Measurements from ENCODE around the gene RGL4.
"Not testable (repeated sequence)": the region's sequence is repeated elsewhere in the genome, so short reads cannot be mapped to it uniquely, and the experiment has no call there.

RGL4 gene, protein sequence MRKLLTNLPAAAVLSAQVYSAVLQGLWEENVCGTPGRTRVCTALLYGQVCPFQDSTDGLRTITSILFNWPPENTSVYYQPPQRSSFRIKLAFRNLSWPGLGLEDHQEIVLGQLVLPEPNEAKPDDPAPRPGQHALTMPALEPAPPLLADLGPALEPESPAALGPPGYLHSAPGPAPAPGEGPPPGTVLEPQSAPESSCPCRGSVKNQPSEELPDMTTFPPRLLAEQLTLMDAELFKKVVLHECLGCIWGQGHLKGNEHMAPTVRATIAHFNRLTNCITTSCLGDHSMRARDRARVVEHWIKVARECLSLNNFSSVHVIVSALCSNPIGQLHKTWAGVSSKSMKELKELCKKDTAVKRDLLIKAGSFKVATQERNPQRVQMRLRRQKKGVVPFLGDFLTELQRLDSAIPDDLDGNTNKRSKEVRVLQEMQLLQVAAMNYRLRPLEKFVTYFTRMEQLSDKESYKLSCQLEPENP

DNA sequence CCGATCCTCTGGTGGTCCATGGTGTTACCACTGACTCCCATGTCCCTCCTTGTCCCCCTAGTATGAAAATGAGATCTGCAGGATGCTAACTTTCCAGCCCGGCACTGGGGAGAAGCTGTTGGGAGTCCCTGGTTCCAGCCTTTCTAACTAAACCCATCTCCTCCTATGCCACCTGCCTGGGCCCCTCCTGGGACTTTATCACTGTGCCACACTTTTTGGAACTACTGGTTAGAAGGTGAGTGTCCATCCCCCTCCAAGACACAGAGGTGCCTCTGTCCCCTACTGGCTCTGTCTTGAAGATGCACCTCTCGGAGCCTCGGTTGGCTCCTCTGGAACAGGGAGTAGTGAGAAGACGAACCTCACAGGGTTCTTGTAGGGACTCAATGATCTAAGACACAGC, at the start of gene RGL4:
TSS of gene RGL4 (plus strand) at position 301 of the 400 bp plus-strand sequence. CDS start 1,018 bp downstream, outside the sequence.
- DNase-seq, result no peak

DNA sequence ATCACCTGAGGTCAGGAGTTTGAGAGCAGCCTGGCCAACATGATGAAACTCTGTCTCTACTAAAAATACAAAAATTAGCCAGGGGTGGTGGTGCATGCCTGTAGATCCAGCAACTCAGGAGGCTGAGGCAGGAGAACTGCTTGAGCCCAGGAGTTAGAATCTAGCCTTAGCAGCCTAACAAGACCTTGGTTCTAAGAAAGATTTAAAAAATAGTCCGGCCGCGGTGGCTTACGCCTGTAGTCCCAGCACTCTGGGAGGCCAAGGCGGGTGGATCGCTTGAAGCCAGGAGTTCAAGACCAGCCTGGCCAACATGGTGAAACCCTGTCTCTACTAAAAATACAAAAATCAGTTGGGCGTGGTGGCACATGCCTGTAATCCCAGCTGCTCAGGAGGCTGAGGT, 44.3 kb upstream of the RGL4 start:
- not testable (repeated sequence) for DNase-seq

DNA sequence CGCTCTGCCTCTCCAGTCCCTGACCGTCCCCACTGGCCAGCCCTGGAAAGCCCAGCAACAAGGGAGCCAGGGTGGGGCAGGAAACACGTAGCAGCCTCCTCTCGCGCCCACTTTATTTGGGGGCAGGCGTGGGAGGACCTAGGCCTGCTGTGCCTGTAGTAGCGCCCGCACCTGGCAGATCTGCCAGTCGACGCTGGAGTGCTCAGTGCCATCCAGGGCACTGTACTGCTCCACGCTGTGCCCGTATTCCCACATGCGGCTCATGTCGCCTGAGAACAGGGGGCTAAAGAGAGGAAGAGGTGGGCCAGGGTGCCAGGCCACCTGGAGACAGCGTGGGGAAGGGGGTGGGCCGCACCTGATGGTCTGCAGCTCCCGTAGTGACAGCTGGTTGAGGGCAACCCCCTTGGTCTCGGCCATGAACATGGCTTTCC, 41.7 kb upstream of the RGL4 start:
- no peak for DNase-seq

DNA sequence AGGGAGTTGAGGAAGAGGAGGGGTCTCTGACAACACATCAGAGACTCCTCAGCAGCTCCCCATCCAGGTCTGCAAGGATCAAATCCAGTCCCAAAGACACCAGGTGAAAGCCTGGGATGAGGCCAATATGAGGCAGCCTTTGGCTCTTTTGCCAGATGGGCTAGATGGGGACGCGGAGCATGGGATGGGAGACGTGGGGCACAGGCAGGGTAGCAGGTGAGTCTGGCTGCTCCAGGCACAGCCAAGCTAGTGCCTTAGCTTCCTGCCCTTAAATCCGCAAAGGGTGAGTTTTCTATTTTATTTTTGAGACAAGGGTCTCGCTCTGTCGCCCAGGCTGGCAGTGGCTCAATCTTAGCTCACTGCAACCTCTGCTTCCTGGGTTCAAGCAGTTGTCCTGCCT, 39.1 kb upstream of the RGL4 start:
- no peak for DNase-seq

DNA sequence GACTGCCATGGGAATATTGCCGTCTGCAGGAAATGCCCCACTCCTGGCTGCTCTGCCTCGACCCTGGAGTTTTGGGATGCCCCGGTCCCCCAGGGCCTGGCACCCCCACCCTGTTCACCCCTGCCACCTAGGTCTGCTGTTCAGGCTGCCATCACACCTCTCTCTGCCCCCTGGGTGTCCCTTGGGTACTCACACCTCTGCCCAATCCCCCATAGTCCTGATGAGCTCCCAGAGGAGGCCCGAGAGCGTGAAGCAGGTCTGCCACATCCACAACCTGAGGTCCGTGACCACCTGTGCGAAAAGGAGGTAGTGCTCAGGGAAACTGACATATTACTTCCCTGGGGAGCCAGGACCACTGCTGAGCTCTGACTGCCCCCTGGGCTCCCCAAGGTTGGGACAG, 38.5 kb upstream of the RGL4 start:
- DNase-seq, result no peak

DNA sequence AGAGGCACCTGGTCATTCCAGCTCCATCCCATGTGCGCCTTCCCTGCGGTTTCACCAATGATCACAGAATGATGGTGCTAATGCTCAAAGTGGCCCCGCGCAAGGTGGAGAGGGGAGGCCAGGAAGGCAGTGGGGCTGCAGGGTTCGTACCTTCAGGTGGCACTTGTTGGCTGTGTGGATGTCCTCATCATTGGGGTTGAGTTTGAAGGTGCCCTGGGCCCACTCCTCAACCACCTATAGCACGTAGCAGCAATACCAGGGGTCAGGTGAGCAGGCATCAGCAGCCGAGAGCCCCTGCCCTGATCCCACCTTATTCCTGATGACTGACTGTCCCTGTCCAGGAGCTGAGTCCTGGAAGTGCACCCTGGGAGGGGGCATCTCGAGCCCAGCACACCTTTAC, 38.1 kb upstream of the RGL4 start:
- DNase-seq, result no peak

DNA sequence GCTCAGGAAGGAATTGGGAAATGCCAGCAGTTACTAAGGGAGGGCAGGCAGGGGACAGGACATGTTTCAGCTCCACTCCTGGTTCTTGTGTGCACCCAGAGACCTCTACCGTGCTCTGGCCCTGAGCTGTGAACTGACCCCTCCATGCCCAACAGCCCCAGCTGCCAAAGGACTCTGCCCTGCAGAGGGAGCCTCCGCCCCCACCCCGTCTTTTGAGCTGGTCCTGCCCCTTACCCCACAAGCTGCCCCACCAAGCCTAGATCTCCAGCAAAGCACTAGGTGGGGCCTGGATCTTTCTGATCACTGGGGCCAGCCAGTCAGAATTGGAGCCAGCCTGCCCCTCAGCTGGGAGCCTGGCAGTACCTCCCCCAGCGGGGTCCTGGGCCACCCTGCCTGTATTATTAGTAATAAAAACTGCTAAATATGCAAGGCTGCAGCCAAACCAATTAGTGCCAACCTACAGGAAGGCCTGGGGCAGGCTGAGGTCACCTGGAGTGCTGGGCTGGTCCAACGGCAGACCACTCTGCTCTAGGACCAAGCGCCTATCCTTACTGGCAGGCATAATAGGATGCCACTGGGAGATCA, 34.8 kb upstream of the RGL4 start:
- no peak for DNase-seq

DNA sequence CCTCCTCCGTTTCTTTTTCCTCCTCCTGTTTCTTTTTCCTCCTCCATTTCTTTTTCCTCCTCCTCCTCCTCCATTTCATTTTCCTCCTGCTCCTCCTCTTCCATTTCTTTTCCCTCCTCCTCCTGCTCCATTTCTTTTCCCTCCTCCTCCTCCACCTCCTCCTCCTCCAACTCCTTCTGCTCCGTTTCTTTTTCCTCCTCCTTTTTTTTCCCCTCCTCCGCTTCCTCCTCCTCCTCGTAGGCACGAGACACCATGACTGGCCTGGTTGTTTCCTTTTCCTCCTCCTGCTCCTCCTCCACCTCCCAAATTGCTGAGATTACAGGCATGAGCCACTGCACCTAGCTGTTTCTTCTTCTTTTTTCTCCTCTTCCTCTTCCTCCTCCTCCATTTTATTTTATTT, 33.1 kb upstream of the RGL4 start:
- DNase-seq, result no peak

DNA sequence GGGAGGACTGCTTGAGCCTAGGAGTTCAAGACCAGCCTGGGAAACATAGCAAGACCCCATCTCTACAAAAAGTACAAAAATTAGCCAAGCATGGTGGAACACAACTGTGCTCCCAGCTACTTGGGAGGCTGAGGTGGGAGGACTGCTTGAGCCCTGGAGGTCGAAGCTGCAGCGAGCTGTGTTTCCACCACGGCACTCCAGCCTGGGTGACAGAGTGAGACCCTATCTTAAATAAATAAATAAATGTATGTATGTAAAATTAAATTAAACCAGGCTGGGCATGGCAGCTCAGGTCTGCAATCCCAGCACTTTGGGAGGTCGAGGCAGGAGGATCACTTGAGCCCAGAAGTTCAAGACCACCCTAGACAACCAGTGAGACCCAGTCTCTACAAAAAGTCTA, 30.4 kb upstream of the RGL4 start:
- DNase-seq, result not testable (repeated sequence)

DNA sequence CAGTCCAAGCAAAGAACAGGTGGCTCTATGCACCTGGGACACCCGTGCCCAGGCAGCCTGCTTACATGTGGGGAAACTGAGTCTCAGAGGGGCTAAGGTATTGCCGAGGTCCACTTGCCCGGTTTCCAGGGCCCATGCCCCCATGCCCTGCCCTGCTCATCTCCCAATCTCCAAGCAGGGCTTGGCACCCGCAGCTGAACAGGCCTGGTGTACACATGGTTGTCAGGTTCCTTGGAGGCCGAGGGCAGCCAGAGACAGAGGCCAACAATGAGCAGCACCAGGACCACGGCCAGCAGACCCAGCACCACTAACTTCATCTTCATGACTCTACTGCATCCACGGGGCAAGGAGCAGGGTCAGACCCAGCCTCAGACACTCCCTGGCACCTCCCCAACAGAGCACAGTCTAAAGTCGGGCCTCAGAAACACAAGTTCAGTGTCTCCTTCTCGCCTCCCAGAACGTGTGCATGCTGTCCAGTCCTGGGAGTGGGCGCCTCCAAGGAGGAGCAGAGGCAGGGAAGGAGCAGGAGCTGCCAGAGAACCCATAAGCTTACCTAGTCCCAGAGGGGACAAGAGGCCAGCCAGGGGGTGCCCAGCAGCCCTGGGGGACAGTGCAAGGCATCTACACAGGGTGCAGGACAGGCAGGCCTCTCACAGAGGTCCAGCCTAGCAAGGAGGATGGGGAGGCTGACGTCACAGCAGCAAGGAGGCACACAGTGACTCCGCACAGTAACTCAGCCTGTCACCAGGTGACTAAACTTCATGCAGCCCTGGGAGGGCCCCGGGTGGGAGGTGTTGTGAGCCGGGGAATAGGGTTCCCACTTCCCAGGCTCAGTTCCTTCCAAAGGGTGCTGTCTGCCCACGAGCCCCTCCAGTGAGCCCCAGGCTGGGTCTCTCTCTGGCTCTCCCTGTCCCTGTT, 20.2 kb upstream of the RGL4 start:
- no peak for DNase-seq

DNA sequence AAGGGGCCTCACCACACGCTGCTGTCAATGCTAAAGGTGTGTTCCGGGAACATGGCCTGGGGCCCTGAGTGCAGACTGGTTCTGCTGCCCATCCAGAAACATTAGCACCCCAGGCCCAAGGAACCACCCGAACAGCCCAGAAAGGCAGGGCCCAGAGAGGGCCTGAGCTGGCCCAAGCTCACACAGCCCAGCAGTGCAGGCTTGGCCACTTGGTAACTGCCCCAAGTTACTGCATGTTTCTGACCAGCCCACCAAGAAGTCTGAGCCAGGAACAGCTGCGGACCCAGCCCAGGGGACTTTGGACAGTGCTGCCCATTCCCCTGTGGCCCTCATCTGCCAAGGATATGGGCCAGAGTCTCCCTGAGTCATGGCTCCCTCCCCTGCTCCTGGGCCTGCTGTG, 19.4 kb upstream of the RGL4 start:
- not testable (repeated sequence) for DNase-seq

DNA sequence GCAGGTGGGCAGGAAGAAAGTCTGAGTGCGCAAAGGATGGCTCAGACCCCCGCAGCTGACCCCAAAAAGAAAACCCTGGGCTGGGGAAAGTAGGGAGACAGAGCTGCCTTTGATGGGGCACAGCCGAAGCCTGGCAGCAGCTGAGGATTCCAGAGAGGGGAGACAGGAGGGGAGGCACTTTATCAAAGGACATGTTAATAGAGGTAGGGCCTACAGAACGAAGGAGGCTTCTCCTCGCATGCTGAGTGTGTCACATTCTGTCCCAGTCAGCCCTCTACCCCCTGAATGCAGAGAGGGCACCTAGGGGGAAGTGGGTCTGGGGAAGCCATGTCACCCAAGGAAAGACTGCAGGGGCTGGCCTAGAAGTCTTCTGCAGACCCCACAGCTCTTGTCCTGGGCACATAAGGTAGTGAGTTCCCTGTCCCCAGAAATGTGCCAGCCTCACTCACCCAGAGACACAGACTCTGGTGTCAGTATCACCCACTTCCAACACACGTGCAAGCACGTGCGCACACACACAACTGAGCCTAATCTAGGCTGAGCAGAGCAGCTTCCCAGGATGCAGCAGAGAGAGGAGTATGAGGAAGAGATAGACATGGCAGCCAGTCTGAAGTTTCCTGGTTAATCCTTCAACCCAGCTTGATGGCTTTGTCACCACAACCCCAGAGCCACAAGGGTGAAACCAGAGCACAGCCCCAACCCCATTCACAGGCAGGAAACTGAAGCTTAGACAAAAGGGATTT, 18.3 kb upstream of the RGL4 start:
- DNase-seq, result not testable (repeated sequence)

DNA sequence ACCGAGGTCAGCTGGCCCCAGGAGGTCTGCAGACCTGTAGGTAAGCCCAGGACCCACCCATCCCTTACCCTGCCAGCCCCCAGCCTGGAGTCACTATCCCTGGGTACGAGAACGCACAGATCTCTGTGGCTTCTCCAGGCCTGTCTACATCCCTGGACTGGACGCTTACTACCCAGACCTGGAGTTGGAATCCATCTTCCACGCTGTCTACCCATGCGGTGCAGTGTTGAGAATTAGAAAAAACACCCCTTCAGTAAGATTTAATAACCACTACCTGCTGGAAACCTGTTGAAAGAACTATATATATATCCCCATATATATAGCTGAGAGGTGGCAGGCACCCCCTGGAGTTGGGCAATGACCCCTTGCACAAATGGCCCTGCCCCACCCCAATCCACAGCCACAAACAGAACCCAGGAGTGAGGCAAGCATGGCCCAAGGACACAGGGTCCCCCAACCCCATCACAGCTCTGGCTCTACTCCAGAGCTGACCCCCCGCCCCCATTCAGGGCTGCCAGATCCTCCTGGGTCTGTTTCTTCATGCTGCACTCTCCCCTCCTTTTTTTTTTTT, 17.7 kb upstream of the RGL4 start:
- DNase-seq, result no peak

DNA sequence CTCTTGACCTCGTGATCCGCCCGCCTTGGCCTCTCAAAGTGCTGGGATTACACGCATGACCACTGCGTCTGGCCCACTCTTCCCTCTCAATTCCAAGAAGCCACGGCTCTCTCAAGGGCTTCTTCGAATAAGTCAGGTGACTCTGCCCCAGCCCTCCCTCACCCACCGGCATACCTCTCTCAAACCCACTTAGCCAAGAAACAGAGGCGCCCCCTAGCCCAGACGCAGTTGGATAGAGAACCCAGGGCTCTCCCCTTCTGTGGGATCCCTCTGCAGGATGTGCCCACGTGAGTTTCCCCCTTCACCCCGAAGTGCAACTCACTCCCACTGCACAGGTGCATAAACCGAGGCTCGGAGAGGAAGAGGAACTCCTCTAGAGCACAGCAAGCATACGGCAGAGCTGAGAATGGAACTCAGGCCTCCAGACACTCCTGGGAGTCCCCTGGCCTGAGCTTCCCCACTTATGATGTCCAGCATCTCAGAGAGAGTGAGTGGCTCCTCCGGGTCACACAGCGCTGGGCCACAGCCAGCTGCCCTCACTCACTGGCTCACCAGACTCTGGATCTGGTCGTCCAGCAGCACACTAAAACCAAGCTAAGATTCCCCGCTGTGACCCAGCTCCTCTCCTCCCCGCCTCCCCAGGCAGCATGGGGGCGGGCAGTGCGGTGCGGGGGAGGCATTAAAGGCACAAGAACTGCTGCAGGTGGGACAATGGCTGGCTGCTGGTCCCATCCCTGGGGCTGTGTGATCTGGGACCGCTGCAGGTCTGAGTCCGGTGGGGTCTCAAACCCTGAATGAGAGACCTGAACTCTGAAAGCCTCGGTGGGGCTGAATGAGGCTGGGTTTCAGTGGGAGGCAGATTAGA, 16.8 kb upstream of the RGL4 start:
- DNase-seq, result no peak

DNA sequence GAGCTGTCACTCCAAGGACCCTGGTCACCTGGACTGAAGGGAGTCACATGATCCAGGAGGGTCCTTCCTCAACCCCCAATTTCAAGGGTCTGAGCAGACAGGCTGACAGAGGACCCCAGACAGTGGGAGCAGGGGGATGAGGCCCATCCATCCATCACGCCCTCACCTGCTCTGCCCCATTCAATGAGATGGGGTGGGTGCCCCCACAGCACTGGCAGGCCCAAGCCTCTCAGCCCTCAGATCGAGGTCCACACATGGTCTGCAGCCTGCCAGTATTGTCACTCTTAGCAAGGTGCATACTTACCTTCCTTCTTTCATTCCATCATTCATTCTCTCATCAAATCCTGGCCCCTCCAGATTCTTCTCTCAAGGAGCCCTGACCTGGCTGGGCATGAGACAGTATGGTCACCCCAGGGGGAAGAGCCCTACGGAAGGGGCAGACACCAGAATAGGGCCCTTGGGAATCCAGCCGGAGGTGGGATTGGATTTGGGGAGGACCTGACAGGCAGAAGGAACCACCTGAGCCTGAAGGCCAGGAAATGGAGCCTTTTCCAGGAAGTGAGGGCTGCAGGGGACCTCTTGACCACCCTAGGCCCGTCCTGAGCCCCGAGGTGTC, 15.8 kb upstream of the RGL4 start:
- DNase-seq, result not testable (repeated sequence)

DNA sequence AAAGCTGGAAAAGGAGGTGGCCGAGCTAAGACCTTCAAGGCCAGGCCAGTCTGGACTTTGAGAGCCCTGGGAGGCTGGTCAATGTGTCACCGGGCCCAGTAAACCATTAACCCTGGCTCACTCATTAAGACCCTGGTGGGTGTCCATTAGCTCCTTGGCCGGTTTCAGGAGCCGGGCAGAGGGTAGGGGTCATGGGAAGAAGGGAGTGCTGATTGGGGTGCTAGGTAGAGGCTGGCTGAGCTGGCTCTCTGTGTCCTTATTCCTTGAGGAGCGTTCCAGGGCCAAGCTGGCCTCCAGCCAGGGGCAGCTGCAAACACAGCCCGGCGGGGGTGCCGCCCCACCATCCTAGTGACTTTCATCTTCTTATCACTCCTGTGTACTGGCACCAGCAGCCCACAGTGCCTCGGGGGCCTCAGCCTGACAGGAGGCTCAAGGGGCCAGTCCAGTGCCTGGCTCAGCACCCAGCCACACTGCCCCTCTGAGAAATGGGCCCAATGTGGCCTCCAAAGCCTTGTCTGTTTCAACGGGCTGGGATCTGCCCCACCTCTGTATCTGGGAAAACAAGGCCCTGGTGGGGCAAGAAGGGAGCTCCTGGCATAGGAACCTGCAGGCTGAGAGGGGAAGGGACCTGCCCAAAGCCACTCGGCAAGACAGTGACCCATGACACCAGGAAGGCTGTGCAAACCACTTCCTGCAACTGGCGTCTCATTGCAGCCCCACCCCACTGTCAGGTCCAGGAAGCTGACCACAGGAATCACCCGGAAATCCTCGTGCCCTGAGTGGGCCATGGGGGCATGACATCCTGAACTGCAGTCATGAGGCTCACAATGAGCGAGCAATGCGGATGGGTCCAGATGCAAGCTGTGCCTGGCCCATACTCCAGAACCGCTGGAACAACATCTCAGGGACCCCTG, 15.1 kb upstream of the RGL4 start:
- DNase-seq, result no peak

DNA sequence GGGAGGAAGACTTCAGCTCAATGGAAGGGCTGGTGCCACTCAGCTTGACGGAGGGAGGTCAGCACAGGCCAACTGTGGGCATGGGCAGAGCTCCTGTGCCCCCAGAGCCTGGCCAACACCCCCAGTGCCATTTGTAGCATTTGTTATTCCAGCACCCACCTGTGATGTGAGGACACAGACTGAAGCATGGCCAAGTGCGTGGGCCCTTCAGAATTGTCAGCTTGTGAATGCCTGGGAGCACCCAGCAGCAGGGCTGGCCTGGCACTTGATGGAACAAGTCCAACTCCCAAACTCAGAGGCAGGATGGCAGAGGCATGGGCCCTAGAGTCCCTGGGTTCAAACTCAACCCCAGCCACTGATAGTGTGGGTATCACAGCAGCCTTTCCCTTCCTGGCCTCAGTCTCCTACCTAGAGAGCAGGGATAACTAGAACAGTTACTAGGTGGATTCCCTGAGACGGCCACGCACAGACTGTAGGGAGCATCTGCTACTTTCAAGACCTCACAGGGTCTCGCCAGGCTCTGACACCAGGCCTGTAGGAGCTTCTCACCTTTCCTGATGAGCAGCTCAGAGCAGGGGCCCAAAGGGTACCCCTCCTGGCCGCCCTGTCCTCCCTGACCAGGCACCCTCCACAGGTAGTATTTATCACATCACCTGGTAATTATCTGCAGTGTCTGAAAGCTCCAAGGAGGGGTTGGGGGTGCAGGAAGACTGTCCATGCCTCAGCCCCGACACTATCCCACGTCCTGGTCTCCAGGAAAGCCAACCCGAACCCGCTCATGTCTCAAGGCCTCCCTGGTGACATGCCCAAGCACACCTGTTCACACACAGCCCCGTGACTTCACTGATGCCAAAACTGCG, 13.7 kb upstream of the RGL4 start:
- not testable (repeated sequence) for DNase-seq

DNA sequence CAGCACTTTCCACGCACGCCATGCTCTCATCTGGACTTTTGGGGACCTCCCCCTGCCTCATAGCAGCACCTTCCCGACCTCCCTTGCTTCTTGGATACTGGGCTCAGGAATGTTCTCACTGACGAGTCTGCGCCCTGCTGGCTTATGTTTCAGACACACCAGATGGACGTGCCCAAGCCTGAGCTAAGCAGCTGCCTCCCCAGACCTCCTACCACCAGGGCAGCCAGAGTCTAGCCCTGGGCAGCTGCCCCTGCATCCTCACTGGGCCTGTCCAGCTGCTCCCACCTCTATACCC, 13.2 kb upstream of the RGL4 start:
- no peak for DNase-seq

DNA sequence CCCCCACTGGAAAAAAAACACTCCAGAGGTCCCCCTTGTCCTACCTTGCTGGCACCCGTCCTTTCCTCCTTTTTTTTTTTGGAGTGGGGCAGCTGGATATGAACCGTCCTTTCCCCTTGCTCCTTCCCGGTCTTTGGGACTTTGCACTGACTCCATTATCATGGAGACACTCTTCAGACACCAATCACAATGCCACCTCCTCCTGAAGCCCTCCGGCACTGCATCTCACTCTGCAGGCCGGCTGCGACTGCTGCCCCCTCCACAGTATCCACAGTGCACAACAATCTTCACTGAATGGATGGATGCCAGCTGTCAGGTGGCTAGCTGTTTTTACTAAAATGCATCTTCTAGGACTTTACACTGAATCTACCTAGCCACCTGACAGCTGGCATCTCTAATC, 12.7 kb upstream of the RGL4 start:
- no peak for DNase-seq
